ENCODE data around the gene CACNA1D.

Gene CACNA1D

GRCh38 chr3:53833700-53834099 lies 339.3 kb downstream of the CACNA1D start:
- DNase-seq, result no peak

GRCh38 chr3:53834429-53835095 lies 340.2 kb downstream of the CACNA1D start:
- no peak for DNase-seq

GRCh38 chr3:53835257-53835656 lies 340.8 kb downstream of the CACNA1D start:
- no peak for DNase-seq

- no peak for DNase-seq
Observed at GRCh38 chr3:53836084-53836872, 341.9 kb downstream of the CACNA1D start.

- no peak for DNase-seq
Observed at GRCh38 chr3:53837331-53837730, 342.9 kb downstream of the CACNA1D start.

- no peak for DNase-seq
Observed at GRCh38 chr3:53841296-53841695, 346.9 kb downstream of the CACNA1D start.

GRCh38 chr3:53842436-53843194 lies 348.2 kb downstream of the CACNA1D start:
- DNase-seq, result no peak

GRCh38 chr3:53843195-53844177 lies 349.1 kb downstream of the CACNA1D start:
- no peak for DNase-seq

- no peak for DNase-seq
Observed at GRCh38 chr3:53844262-53845102, 350.1 kb downstream of the CACNA1D start.

GRCh38 chr3:53845103-53845880 lies 350.9 kb downstream of the CACNA1D start:
- peak; percentile 23 for DNase-seq

GRCh38 chr3:53845881-53846133 lies 351.4 kb downstream of the CACNA1D start:
- DNase-seq, result no peak

- DNase-seq, result no peak
Observed at GRCh38 chr3:53846134-53846850, 351.9 kb downstream of the CACNA1D start, which contains the start of the genes CHDH and IL17RB. TSS of gene CHDH (minus strand) at chr3:53846419. CDS start at chr3:53824008, 22,411 bp downstream. TSS of gene IL17RB (plus strand) at chr3:53846568. CDS start at chr3:53846589, 21 bp downstream.

GRCh38 chr3:53846851-53847155 lies 352.4 kb downstream of the CACNA1D start:
- no peak for DNase-seq

- DNase-seq, result no peak
Observed at GRCh38 chr3:53849916-53850315, 355.5 kb downstream of the CACNA1D start.

- DNase-seq, result peak; percentile 43
Observed at GRCh38 chr3:53850895-53851294, 356.5 kb downstream of the CACNA1D start.

- DNase-seq, result no peak
Observed at GRCh38 chr3:53856964-53857363, 362.6 kb downstream of the CACNA1D start.

GRCh38 chr3:53858096-53858741 lies 363.8 kb downstream of the CACNA1D start:
- DNase-seq, result no peak

GRCh38 chr3:53859178-53859577 lies 364.8 kb downstream of the CACNA1D start:
- no peak for DNase-seq

GRCh38 chr3:53860196-53860595 lies 365.8 kb downstream of the CACNA1D start:
- no peak for DNase-seq

GRCh38 chr3:53862241-53862640 lies 367.8 kb downstream of the CACNA1D start:
- no peak for DNase-seq
